GM23248 (cell line): ENCODE measurements around the gene TRIOBP.

Experiments
- EZH2 ChIP-seq: fragments of 200-600 bp; sonication (generic); IDR thresholded peaks from 2 replicates; pipeline ENCODE4 v1.6.1; 2018; ENCODE audit warnings: antibody characterized with exemption, mild to moderate bottlenecking; ENCODE audit not compliant: insufficient read depth, poor library complexity, severe bottlenecking
- EZH2phosphoT487 ChIP-seq: fragments of 200-600 bp; sonication (generic); IDR thresholded peaks from 2 replicates; pipeline ENCODE4 v1.6.1; 2018; ENCODE audit warnings: antibody characterized with exemption, moderate library complexity, mild to moderate bottlenecking, low read depth; ENCODE audit not compliant: insufficient read depth

DNA sequence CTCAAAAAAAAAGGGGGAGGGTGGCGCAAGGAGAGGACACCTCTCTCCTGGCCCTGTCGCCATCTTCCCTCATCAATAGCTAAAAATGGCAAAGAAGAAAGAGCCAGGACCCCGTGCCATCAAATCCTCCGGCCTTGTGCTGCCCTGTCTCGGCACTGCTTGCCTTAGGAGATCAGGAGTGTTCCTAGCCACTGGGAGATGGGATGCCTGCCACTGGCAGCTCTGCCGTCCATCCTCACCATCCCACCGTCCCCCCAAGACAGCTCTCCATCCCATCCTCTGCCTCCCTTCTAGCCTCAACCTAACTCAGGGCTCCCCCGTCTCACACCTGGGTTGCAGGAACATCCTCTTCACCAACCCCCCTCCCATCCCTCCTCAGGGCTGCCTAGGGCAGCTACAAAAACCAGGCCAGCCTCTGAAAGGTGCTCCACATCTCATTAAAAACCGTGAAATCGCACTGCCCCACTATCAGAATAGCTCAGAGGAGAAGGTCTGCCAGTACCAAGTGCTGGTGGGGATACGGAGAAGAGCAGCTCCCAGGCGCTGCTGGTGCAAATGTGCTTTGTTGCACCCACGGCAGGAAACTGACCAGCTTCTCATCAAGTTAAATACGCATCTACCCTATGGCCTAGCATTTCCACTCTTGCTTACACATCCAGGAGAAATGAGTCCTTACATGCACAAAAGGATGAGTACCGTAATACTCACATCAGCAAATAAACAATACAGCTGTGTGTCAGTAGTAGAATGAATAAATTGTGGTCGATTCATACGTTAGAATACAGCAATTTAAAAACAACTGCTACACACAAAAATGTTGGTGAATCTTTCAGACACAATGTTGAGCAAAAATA lies 79.2 kb downstream of the TRIOBP start:
- TF ChIP-seq EZH2phosphoT487: no peak
- no peak for TF ChIP-seq EZH2
